ENCODE data around the gene VEZF1.

The VEZF1 gene

GRCh38 chr17:57982452-57983170 lies 5.4 kb downstream of the VEZF1 start:
- DNase-seq (no peak), ATAC-seq (ENCODE audit: insufficient read depth, low read depth) (no peak)
- TF ChIP-seq CTCF (IDR thresholded peaks at IDR 0.05; ENCODE audit: borderline replicate concordance, extremely low read depth, low read length, poor library complexity, severe bottlenecking) (no peak), EZH2 (IDR thresholded peaks at IDR 0.05; ENCODE audit: borderline replicate concordance, low read depth, low read length, severe bottlenecking) (no peak)
- no peak overlapping the region for H3K27ac ChIP-seq (ENCODE audit: low read length)
- peaks cover 58% of the 10 kb centered on the region for H4K20me1 ChIP-seq (ENCODE audit: insufficient read depth, low read length)
- H3K36me3 ChIP-seq (ENCODE audit: insufficient read depth, low read length), result peaks cover 73% of the 10 kb centered on the region
- H3K9me3 ChIP-seq (ENCODE audit: insufficient read depth, low read length, severe bottlenecking), result no peaks in the 10 kb centered on the region
- H3K4me2 ChIP-seq (ENCODE audit: insufficient read depth, low read length), result peak overlapping the region; percentile 68
- H2AFZ ChIP-seq (ENCODE audit: low read depth, low read length), result no peak overlapping the region
- H3K4me1 ChIP-seq (ENCODE audit: insufficient read depth, low read length), result peaks cover 53% of the 10 kb centered on the region
- no peak overlapping the region for H3K9ac ChIP-seq (ENCODE audit: low read depth, low read length)
- H3K27me3 ChIP-seq (ENCODE audit: insufficient read depth, low read length, poor library complexity), result no peaks in the 10 kb centered on the region
- peak overlapping the region in 1 of 2 experiments; percentile 4; a peak in 1 of 4 replicates for H3K4me3 ChIP-seq (ENCODE audit: low read depth in 1 of 2, low read length in 2 of 2)
- peaks cover 73% of the 10 kb centered on the region for H3K79me2 ChIP-seq (ENCODE audit: insufficient read depth, low read length)

GRCh38 chr17:57980522-57980921 lies 7.5 kb downstream of the VEZF1 start:
- H3K4me1 ChIP-seq (ENCODE audit: insufficient read depth, low read length), result peaks cover 39% of the 10 kb centered on the region

GRCh38 chr17:57979076-57979475 lies 9.0 kb downstream of the VEZF1 start:
- DNase-seq (no peak), ATAC-seq (ENCODE audit: insufficient read depth, low read depth) (no peak)
- Histone ChIP-seq H3K27ac (ENCODE audit: low read length) (no peak overlapping the region), H3K9me3 (ENCODE audit: insufficient read depth, low read length, severe bottlenecking) (no peaks in the 10 kb centered on the region), H3K4me1 (ENCODE audit: insufficient read depth, low read length) (peaks cover 24% of the 10 kb centered on the region), H3K4me2 (ENCODE audit: insufficient read depth, low read length) (no peak overlapping the region), H3K4me3 (ENCODE audit: low read depth in 1 of 2, low read length in 2 of 2) (no peak overlapping the region), H3K27me3 (ENCODE audit: insufficient read depth, low read length, poor library complexity) (no peaks in the 10 kb centered on the region), H3K9ac (ENCODE audit: low read depth, low read length) (no peak overlapping the region), H4K20me1 (ENCODE audit: insufficient read depth, low read length) (peaks cover 40% of the 10 kb centered on the region), H3K79me2 (ENCODE audit: insufficient read depth, low read length) (peaks cover 38% of the 10 kb centered on the region), H3K36me3 (ENCODE audit: insufficient read depth, low read length) (peaks cover 94% of the 10 kb centered on the region), H2AFZ (ENCODE audit: low read depth, low read length) (no peak overlapping the region)
- no peak for TF ChIP-seq CTCF (IDR thresholded peaks at IDR 0.05; ENCODE audit: borderline replicate concordance, extremely low read depth, low read length, poor library complexity, severe bottlenecking)
- TF ChIP-seq EZH2 (IDR thresholded peaks at IDR 0.05; ENCODE audit: borderline replicate concordance, low read depth, low read length, severe bottlenecking), result no peak

More at GRCh38 chr17:57980522-57980921, 7.5 kb downstream of the VEZF1 start:
- peaks cover 53% of the 10 kb centered on the region for H3K79me2 ChIP-seq (ENCODE audit: insufficient read depth, low read length)
- no peak overlapping the region for H3K4me2 ChIP-seq (ENCODE audit: insufficient read depth, low read length)
- no peak overlapping the region for H2AFZ ChIP-seq (ENCODE audit: low read depth, low read length)
- H3K4me3 ChIP-seq (ENCODE audit: low read depth in 1 of 2, low read length in 2 of 2), result no peak overlapping the region
- H4K20me1 ChIP-seq (ENCODE audit: insufficient read depth, low read length), result peaks cover 54% of the 10 kb centered on the region
- H3K9me3 ChIP-seq (ENCODE audit: insufficient read depth, low read length, severe bottlenecking), result no peaks in the 10 kb centered on the region
- H3K36me3 ChIP-seq (ENCODE audit: insufficient read depth, low read length), result peaks cover 93% of the 10 kb centered on the region
- ATAC-seq (ENCODE audit: insufficient read depth, low read depth) (no peak), DNase-seq (no peak)
- no peak overlapping the region for H3K27ac ChIP-seq (ENCODE audit: low read length)
- no peaks in the 10 kb centered on the region for H3K27me3 ChIP-seq (ENCODE audit: insufficient read depth, low read length, poor library complexity)
- no peak overlapping the region for H3K9ac ChIP-seq (ENCODE audit: low read depth, low read length)
- TF ChIP-seq EZH2 (IDR thresholded peaks at IDR 0.05; ENCODE audit: borderline replicate concordance, low read depth, low read length, severe bottlenecking) (no peak), CTCF (IDR thresholded peaks at IDR 0.05; ENCODE audit: borderline replicate concordance, extremely low read depth, low read length, poor library complexity, severe bottlenecking) (no peak)
